Measurements from ENCODE around the gene CA4. TPM values are rescaled to one million over a fixed set of nuclear protein-coding genes. Genes with fewer than 3 reads are reported as not detected.

Gene CA4
- total and polyA plus RNA-seq, 10 of the 15 experiments (the other 5 are each of a cell fraction or from before 2014, with no cell fraction given): 0.13 to 0.31 TPM; not detected in 8

DNA sequence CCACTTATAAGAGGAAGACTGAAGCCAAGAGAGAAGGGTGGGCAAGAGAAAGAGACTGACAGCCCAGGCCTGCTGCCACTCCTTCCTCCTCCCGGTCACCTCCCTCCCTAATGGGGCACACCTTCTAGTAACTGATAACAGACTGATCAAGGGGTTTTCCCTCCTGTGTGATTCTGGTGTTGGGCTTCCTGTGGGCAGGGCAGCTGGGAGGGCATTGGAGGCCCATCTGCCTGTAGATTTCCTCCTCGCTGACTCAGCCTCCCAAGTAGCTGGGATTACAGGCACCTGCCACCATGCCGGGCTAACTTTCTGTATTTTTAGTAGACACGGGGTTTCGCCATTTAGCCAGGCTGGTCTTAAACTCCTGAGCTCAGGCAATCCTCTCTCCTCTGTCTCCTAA, 16.2 kb downstream of the CA4 start:
- Histone ChIP-seq H3K27ac (ENCODE audit: control insufficient read depth, insufficient read depth) (no peak overlapping the region), H3K27me3 (replicated peaks in 1 of 2; ENCODE audit: control insufficient read depth in 2 of 2, insufficient read depth in 2 of 2, low read length in 1 of 2) (no peaks in the 10 kb centered on the region), H4K20me1 (ENCODE audit: control insufficient read depth, insufficient read depth) (no peaks in the 10 kb centered on the region), H3K4me1 (ENCODE audit: control insufficient read depth, insufficient read depth, low read length) (peaks cover 3% of the 10 kb centered on the region), H3K79me2 (ENCODE audit: control insufficient read depth, insufficient read depth, low read length) (no peaks in the 10 kb centered on the region), H3K36me3 (ENCODE audit: control insufficient read depth in 2 of 2, insufficient read depth in 2 of 2, low read length in 1 of 2) (no peaks in the 10 kb centered on the region), H3K4me2 (ENCODE audit: control insufficient read depth, insufficient read depth) (no peak overlapping the region), H2AFZ (ENCODE audit: control insufficient read depth, low read depth, low read length) (no peak overlapping the region), H3K9ac (ENCODE audit: control insufficient read depth, insufficient read depth, low read length) (no peak overlapping the region), H3K9me3 (replicated peaks; ENCODE audit: control insufficient read depth, insufficient read depth, low read length) (no peaks in the 10 kb centered on the region), H3K4me3 (no peak overlapping the region)
- SMC1A ChIA-PET (ENCODE audit: uncharacterized antibody, unreplicated experiment): interaction anchor here (1.2 kb wide), 1 partner anchor 74 kb away, joined by 3 read pairs; no protein-coding TSS in a partner anchor
- POLR2A ChIA-PET: no interaction called here
- intact Hi-C loops (cut with micrococcal nuclease; ENCODE audit: unreplicated experiment) (no loop called here), in situ Hi-C loops (cut with MboI) (no loop called here)
- CTCF ChIA-PET: interaction anchor here (1.0 kb wide), 1 partner anchor 13 kb away, joined by 4 read pairs; no protein-coding TSS in a partner anchor
- DNase-seq (ENCODE audit: low read depth, low spot score) (no peak), FAIRE-seq (no peak), ATAC-seq (peak; percentile 84)
- TF ChIP-seq MEF2A (IDR thresholded peaks at IDR 0.05; ENCODE audit: insufficient read depth, low read depth, low read length) (no peak), TAF1 (IDR thresholded peaks at IDR 0.05; ENCODE audit: borderline replicate concordance, low read depth, low read length) (no peak), E2F4 (IDR thresholded peaks at IDR 0.05; ENCODE audit: low read depth, low read length) (no peak), BRCA1 (IDR thresholded peaks at IDR 0.05; ENCODE audit: low read depth, low read length) (no peak), PML (IDR thresholded peaks at IDR 0.05; ENCODE audit: low read length) (no peak), CBX3 (IDR thresholded peaks at IDR 0.05; ENCODE audit: borderline replicate concordance, low read depth) (no peak), NFXL1 (IDR thresholded peaks at IDR 0.05; ENCODE audit: borderline replicate concordance) (peak; percentile 56; the same call in 1 of the 2 replicates), JUND (IDR thresholded peaks at IDR 0.05; ENCODE audit: low read depth, low read length) (no peak), ATF7 (IDR thresholded peaks at IDR 0.05; ENCODE audit: low read depth) (no peak), CEBPB (IDR thresholded peaks at IDR 0.05; ENCODE audit: borderline replicate concordance in 1 of 2, low read depth in 2 of 2, low read length in 2 of 2) (no peak), ATF2 (IDR thresholded peaks at IDR 0.05; ENCODE audit: low read length) (no peak), SMC3 (IDR thresholded peaks at IDR 0.05; ENCODE audit: borderline replicate concordance, low read length) (no peak), ZNF217 (IDR thresholded peaks at IDR 0.05) (no peak)
- TF ChIP-seq, protein P1, sequence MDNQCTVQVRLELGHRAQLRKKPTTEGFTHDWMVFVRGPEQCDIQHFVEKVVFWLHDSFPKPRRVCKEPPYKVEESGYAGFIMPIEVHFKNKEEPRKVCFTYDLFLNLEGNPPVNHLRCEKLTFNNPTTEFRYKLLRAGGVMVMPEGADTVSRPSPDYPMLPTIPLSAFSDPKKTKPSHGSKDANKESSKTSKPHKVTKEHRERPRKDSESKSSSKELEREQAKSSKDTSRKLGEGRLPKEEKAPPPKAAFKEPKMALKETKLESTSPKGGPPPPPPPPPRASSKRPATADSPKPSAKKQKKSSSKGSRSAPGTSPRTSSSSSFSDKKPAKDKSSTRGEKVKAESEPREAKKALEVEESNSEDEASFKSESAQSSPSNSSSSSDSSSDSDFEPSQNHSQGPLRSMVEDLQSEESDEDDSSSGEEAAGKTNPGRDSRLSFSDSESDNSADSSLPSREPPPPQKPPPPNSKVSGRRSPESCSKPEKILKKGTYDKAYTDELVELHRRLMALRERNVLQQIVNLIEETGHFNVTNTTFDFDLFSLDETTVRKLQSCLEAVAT (IDR thresholded peaks at IDR 0.05): no peak
- TF ChIP-seq, protein P2, sequence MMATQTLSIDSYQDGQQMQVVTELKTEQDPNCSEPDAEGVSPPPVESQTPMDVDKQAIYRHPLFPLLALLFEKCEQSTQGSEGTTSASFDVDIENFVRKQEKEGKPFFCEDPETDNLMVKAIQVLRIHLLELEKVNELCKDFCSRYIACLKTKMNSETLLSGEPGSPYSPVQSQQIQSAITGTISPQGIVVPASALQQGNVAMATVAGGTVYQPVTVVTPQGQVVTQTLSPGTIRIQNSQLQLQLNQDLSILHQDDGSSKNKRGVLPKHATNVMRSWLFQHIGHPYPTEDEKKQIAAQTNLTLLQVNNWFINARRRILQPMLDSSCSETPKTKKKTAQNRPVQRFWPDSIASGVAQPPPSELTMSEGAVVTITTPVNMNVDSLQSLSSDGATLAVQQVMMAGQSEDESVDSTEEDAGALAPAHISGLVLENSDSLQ (IDR thresholded peaks at IDR 0.05): peak; percentile 28
- TF ChIP-seq, protein P3, sequence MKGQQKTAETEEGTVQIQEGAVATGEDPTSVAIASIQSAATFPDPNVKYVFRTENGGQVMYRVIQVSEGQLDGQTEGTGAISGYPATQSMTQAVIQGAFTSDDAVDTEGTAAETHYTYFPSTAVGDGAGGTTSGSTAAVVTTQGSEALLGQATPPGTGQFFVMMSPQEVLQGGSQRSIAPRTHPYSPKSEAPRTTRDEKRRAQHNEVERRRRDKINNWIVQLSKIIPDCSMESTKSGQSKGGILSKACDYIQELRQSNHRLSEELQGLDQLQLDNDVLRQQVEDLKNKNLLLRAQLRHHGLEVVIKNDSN (IDR thresholded peaks at IDR 0.05; ENCODE audit: borderline replicate concordance, extremely low read length, insufficient read depth, low read depth, low read length): no peak
- 42% methylated on average over 5 of the region's 5 CpGs for WGBS (ENCODE audit: insufficient coverage, insufficient replicate concordance, low lambda C conversion rate, missing lambda C conversion rate)
- BruUV-seq (replicated peaks): no TSS peak
- RAD21 ChIA-PET (ENCODE audit: unreplicated experiment): no interaction called here
